Mesenchymal stem cell (in vitro differentiated cells and primary cell): ENCODE results near the gene SPRYD7.

Experiments
- DNase-seq: peaks from one replicate; pipeline ENCODE4 v3.0.0-alpha.2; 2013
- H2AFZ ChIP-seq: one replicate; pipeline ENCODE4 v1.6.1; 2013; ENCODE audit warnings: low read depth, mild to moderate bottlenecking, control low read depth, inconsistent platforms, low read length, moderate library complexity
- H2AK5ac ChIP-seq: 2 replicates; pipeline ENCODE4 v1.6.1; 2013; ENCODE audit warnings: low read length, moderate library complexity, mild to moderate bottlenecking, inconsistent platforms; ENCODE audit not compliant: severe bottlenecking
- H2BK120ac ChIP-seq: one replicate; pipeline ENCODE4 v1.6.1; 2013; ENCODE audit warnings: low read depth, mild to moderate bottlenecking, inconsistent platforms, low read length, moderate library complexity
- H2BK12ac ChIP-seq, 2 experiments: one replicate each; pipeline ENCODE4 v1.6.1; 2013; ENCODE audit warnings: inconsistent platforms in 2 of 2, low read length in 2 of 2, mild to moderate bottlenecking in 2 of 2, moderate library complexity in 2 of 2, control low read depth in 1 of 2
- H2BK15ac ChIP-seq: one replicate; pipeline ENCODE4 v1.6.1; 2013; ENCODE audit warnings: mild to moderate bottlenecking, low read depth, inconsistent platforms; ENCODE audit not compliant: poor library complexity, severe bottlenecking
- H2BK5ac ChIP-seq: 2 replicates; pipeline ENCODE4 v1.6.1; 2013; ENCODE audit warnings: low read depth, mild to moderate bottlenecking, low read length, control low read depth, inconsistent platforms; ENCODE audit not compliant: poor library complexity, severe bottlenecking
- H3K14ac ChIP-seq, 2 experiments: one replicate each; pipeline ENCODE4 v1.6.1; 2013; ENCODE audit warnings: inconsistent platforms in 2 of 2, low read length in 2 of 2, control low read depth in 1 of 2, mild to moderate bottlenecking in 1 of 2, moderate library complexity in 1 of 2
- H3K18ac ChIP-seq, 2 experiments: one replicate each; pipeline ENCODE4 v1.6.1; 2013; ENCODE audit warnings: inconsistent platforms in 2 of 2, low read length in 2 of 2, control low read depth in 1 of 2, low read depth in 1 of 2, mild to moderate bottlenecking in 1 of 2
- H3K23ac ChIP-seq, 2 experiments: one replicate each; pipeline ENCODE4 v1.6.1; 2013; ENCODE audit warnings: inconsistent platforms in 2 of 2, low read length in 2 of 2, mild to moderate bottlenecking in 2 of 2, moderate library complexity in 2 of 2, control low read depth in 1 of 2
- H3K27ac ChIP-seq: 2 replicates; pipeline ENCODE4 v1.5.1; 2013; ENCODE audit warnings: mild to moderate bottlenecking, moderate library complexity, low read length, control low read depth, inconsistent platforms; ENCODE audit not compliant: poor library complexity, severe bottlenecking
- H3K27me3 ChIP-seq, 2 experiments: 2 replicates each; pipeline versions ENCODE4 v1.6.1 to v1.7.0; 2013; ENCODE audit warnings: low read length in 2 of 2, mild to moderate bottlenecking in 2 of 2, moderate library complexity in 2 of 2, control low read depth in 1 of 2, inconsistent platforms in 1 of 2; ENCODE audit not compliant: control insufficient read depth in 1 of 2, insufficient read depth in 1 of 2
- H3K36me3 ChIP-seq, 2 experiments: 2 replicates each; pipeline versions ENCODE4 v1.6.1 to v1.7.0; 2013; ENCODE audit warnings: low read length in 2 of 2, control low read depth in 1 of 2, inconsistent platforms in 1 of 2, low read depth in 1 of 2, mild to moderate bottlenecking in 1 of 2; ENCODE audit not compliant: insufficient read depth in 2 of 2, control insufficient read depth in 1 of 2
- H3K4ac ChIP-seq, 2 experiments: one replicate each; pipeline ENCODE4 v1.6.1; 2013; ENCODE audit warnings: inconsistent platforms in 2 of 2, low read length in 2 of 2, mild to moderate bottlenecking in 2 of 2, moderate library complexity in 2 of 2, control low read depth in 1 of 2, low read depth in 1 of 2
- H3K4me1 ChIP-seq: 2 replicates; pipeline ENCODE4 v1.6.1; 2013; ENCODE audit warnings: low read depth, low read length, control low read depth; ENCODE audit not compliant: control insufficient read depth, insufficient read depth
- H3K4me2 ChIP-seq: 2 replicates; pipeline ENCODE4 v1.6.1; 2013; ENCODE audit warnings: low read length, mild to moderate bottlenecking, inconsistent platforms; ENCODE audit not compliant: poor library complexity, severe bottlenecking
- H3K4me3 ChIP-seq, 2 experiments: 2 replicates each; pipeline versions ENCODE4 v1.5.1 to v1.7.0; 2013; ENCODE audit warnings: low read length in 2 of 2, mild to moderate bottlenecking in 2 of 2, control low read depth in 1 of 2, low read depth in 1 of 2; ENCODE audit not compliant: insufficient read depth in 1 of 2
- H3K79me1 ChIP-seq: replicated peaks from 2 replicates; pipeline ENCODE4 v1.6.1; 2013; ENCODE audit warnings: mild to moderate bottlenecking, control low read depth, low read length, inconsistent platforms; ENCODE audit not compliant: poor library complexity, severe bottlenecking
- H3K9ac ChIP-seq: 2 replicates; pipeline ENCODE4 v1.7.0; 2013; ENCODE audit warnings: mild to moderate bottlenecking, low read length, moderate library complexity
- H3K9me3 ChIP-seq: 2 replicates; pipeline ENCODE4 v1.7.0; 2013; ENCODE audit warnings: mild to moderate bottlenecking, low read length; ENCODE audit not compliant: control insufficient read depth
- H4K8ac ChIP-seq: one replicate; pipeline ENCODE4 v1.6.1; 2013; ENCODE audit warnings: inconsistent platforms, mild to moderate bottlenecking, low read length, moderate library complexity
- H4K91ac ChIP-seq: one replicate; pipeline ENCODE4 v1.6.1; 2013; ENCODE audit warnings: mild to moderate bottlenecking, low read length, inconsistent platforms
- WGBS: methylation state at CpG from one replicate; pipeline ENCODE4 v1.1.7; 2013; ENCODE audit warnings: mixed read lengths; 5-methylcytosine and 5-hydroxymethylcytosine counted together

Gene SPRYD7

DNA sequence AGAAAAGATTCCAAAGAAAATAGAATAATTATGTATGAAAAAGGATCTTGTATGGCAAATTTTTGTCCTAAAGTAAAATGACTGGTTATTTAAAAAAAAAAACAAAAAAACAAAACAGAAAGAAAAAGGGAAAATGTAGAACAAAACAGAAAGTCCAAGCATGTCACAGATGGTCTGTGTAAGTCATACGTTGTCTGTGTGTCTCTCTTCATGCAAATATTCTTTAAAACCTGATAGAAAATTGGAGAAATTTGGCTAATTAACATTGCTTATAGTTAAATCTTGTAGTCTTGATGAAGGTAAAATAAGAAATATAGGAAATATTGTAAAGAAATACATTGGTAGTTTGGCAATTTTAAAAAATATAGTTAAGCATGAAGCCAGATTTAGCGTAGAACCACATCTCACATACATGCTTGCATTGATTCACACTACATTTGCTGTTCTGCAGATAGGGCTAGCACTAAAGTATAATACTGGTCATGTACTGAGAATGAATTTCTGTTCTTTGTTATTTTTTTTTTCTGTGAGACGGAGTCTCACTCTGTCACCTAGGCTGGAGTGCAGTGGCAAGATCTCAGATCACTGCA, 58.4 kb downstream of the SPRYD7 start:
- H3K79me1 ChIP-seq: no peaks in the 10 kb centered on the region
- H3K4me1 ChIP-seq: no peaks in the 10 kb centered on the region
- DNase-seq: peak; percentile 21
- H3K4me3 ChIP-seq: no peak overlapping the region
- H3K9me3 ChIP-seq: peaks cover 42% of the 10 kb centered on the region
- H4K8ac ChIP-seq: no peak overlapping the region
- no peak overlapping the region for H3K14ac ChIP-seq
- H3K18ac ChIP-seq: no peak overlapping the region
- no peak overlapping the region for H2BK120ac ChIP-seq
- H3K27me3 ChIP-seq: no peaks in the 10 kb centered on the region
- no peaks in the 10 kb centered on the region for H3K36me3 ChIP-seq
- WGBS: 100% methylated on average over 2 of the region's 3 CpGs
- no peak overlapping the region for H4K91ac ChIP-seq
- no peak overlapping the region for H3K23ac ChIP-seq
- no peak overlapping the region for H2AK5ac ChIP-seq
- H2BK12ac ChIP-seq: no peak overlapping the region
- H3K4ac ChIP-seq: no peak overlapping the region
- no peak overlapping the region for H2AFZ ChIP-seq
- H3K27ac ChIP-seq: no peak overlapping the region
- no peak overlapping the region for H3K4me2 ChIP-seq
- H2BK15ac ChIP-seq: no peak overlapping the region
- H3K9ac ChIP-seq: no peak overlapping the region
- no peak overlapping the region for H2BK5ac ChIP-seq

GRCh38 chr13:49874430-49874829, 61.7 kb downstream of the SPRYD7 start:
- Histone ChIP-seq H3K18ac (no peak overlapping the region), H2AK5ac (no peak overlapping the region), H3K4me3 (no peak overlapping the region), H3K4me2 (no peak overlapping the region), H3K14ac (no peak overlapping the region), H3K9me3 (peaks cover 42% of the 10 kb centered on the region), H3K79me1 (no peaks in the 10 kb centered on the region), H3K27me3 (no peaks in the 10 kb centered on the region), H2BK12ac (no peak overlapping the region), H4K8ac (no peak overlapping the region), H2BK5ac (no peak overlapping the region), H2AFZ (no peak overlapping the region), H3K23ac (no peak overlapping the region), H3K4me1 (no peaks in the 10 kb centered on the region), H3K4ac (no peak overlapping the region), H3K27ac (no peak overlapping the region), H2BK120ac (no peak overlapping the region), H3K36me3 (no peaks in the 10 kb centered on the region), H4K91ac (no peak overlapping the region), H2BK15ac (no peak overlapping the region), H3K9ac (no peak overlapping the region)
- no peak for DNase-seq
- 88% methylated on average over 3 of the region's 3 CpGs for WGBS

- Histone ChIP-seq H2BK5ac (no peak overlapping the region), H3K14ac (no peak overlapping the region), H3K79me1 (no peaks in the 10 kb centered on the region), H3K18ac (no peak overlapping the region), H3K23ac (no peak overlapping the region), H3K4me2 (no peak overlapping the region), H2BK12ac (no peak overlapping the region), H3K9ac (no peak overlapping the region), H2BK15ac (no peak overlapping the region), H3K4me3 (no peak overlapping the region), H4K8ac (no peak overlapping the region), H3K36me3 (no peaks in the 10 kb centered on the region), H3K27ac (no peak overlapping the region), H2AK5ac (no peak overlapping the region), H2BK120ac (no peak overlapping the region), H4K91ac (no peak overlapping the region), H3K4me1 (no peaks in the 10 kb centered on the region), H3K4ac (no peak overlapping the region), H3K27me3 (no peaks in the 10 kb centered on the region), H3K9me3 (peaks cover 9% of the 10 kb centered on the region), H2AFZ (no peak overlapping the region)
- peak; percentile 41 for DNase-seq
- 37% methylated on average over 3 of the region's 3 CpGs for WGBS
Observed at GRCh38 chr13:49869519-49869918, 66.6 kb downstream of the SPRYD7 start.

DNA sequence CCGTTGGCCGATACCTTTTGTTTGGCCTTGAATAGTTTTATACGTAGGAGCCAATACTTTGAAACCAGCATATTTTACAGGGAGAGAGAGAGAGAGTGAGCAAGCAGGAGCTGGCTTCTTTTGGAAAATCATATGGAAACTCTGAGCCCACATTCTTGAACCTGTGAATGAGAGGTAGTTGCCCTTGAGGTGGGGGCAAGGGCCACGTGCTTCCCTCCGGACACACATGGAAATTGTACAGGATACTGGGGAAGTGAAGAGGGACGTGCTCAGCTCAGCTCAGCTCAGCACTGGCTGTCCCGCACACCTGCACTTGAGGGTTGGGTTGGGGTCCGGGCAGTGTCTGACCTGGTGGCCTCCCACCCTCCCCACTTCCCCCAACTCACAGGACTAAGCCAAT, 68.3 kb downstream of the SPRYD7 start:
- Histone ChIP-seq H2BK120ac (no peak overlapping the region), H3K79me1 (no peaks in the 10 kb centered on the region), H3K4me1 (no peaks in the 10 kb centered on the region), H3K36me3 (no peaks in the 10 kb centered on the region), H2BK15ac (no peak overlapping the region), H3K9me3 (peaks cover 6% of the 10 kb centered on the region), H3K9ac (no peak overlapping the region), H4K8ac (no peak overlapping the region), H4K91ac (no peak overlapping the region), H3K27me3 (no peaks in the 10 kb centered on the region), H3K23ac (no peak overlapping the region), H2BK12ac (no peak overlapping the region), H3K18ac (no peak overlapping the region), H2AK5ac (no peak overlapping the region), H3K4me3 (no peak overlapping the region), H3K4ac (no peak overlapping the region), H2AFZ (no peak overlapping the region), H3K27ac (no peak overlapping the region), H3K4me2 (no peak overlapping the region), H2BK5ac (no peak overlapping the region), H3K14ac (no peak overlapping the region)
- 98% methylated on average over 8 of the region's 8 CpGs for WGBS
- no peak for DNase-seq
